SK-MEL-5 (cell line): ENCODE measurements around the gene ASTN2. TPM values are rescaled to one million over a fixed set of nuclear protein-coding genes. Genes with fewer than 3 reads are reported as not detected.
"Not testable (repeated sequence)": the region's sequence is repeated elsewhere in the genome, so short reads cannot be mapped to it uniquely, and the experiment has no call there.

Source experiments
- DNase-seq: peaks from one replicate; pipeline ENCODE4 v3.0.0-alpha.2; 2016; ENCODE audit warnings: low read depth, low spot score
- in situ Hi-C: cut with HindIII; loops from 2 replicates; pipeline ENCODE4 v1.10.0; 2016; ENCODE audit warnings: low sequenced_read_pairs, high pct_unique_total_duplicates, low pct_unique_long_range_greater_than_20kb
- total RNA-seq: library from RNA; depleted of rRNA; stranded (reverse); fragments of >200 nt; shearing (Covaris generic); gene quantifications from 2 replicates; pipeline ENCODE4 v1.2.3, GENCODE V29; 2014

Gene ASTN2
- total RNA-seq, 1 experiment from 2014 or later, result 11.9 TPM

DNA sequence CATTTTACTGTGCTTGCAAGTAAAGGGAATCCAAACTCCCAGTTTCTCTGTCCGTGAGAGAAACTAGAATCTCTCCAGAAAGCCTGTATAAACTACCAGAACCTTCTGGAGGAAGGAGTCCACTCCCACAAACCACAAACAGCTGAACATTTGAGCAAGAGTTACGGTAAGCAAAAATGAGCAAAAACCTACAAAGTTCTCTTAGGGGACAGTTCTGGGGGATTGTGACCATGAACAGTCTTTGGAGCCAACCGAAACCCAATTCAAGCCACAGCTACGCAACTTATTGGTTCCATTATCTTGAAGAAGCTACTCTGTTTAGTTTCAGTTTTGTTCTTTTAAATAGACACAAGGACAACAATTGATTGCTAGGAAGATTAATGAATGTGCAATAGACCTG lies 330.6 kb downstream of the ASTN2 start:
- DNase-seq, result no peak
- in situ Hi-C loops, result no loop called here

DNA sequence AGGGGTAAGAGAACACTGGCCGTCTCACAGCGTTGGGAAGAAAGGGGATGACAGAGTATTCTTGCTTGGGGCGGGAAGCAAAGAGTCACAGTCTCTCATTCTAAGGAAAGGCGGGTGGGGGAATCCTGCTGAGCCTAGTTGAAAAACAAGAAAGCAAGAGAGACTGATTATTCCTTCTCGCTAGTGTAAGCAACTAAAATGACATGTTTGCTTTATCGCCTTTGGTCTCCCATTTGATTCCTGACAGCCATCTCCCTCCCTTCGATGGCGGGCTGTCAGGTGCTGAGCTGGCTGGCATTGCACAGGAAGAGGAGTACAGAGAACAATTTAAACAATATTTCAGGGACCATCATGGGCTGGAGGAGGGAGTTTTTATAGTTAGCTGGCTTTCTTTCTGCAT lies 331.3 kb downstream of the ASTN2 start:
- in situ Hi-C loops, result no loop called here

DNA sequence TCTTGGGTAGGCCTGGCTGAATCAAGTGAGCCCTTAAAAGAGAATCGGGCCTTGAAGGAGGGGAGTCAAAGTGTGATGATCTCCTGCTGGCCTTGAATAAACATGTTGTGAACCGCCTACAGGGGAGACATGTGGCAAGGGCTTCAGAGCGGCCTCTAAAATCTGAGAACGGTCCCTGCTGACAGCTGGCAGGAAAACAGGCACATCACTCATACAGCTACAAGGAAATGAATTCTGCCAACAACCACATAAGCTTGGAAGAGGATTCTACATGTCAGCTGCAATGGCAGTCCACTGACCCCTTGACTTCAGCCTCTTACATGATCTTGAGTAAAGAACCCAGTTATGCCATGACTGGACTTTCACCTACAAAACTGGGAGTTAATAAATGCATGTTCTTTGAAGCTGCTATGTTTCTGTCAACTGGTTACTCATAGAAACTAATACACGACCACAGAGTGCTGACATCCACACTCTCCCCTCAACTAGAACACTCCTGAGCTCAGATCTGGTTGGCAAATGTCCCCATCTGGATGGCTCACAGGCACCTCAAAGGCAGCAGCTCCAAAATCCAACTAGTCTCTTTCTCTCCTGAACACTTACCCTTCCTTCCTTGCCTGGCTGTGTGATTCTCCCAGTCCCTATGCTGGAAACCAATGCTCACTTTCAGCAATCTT lies 333.1 kb downstream of the ASTN2 start:
- DNase-seq, result no peak
- in situ Hi-C loops, result no loop called here

More for the DNA sequence above, 331.3 kb downstream of the ASTN2 start:
- DNase-seq, result no peak

DNA sequence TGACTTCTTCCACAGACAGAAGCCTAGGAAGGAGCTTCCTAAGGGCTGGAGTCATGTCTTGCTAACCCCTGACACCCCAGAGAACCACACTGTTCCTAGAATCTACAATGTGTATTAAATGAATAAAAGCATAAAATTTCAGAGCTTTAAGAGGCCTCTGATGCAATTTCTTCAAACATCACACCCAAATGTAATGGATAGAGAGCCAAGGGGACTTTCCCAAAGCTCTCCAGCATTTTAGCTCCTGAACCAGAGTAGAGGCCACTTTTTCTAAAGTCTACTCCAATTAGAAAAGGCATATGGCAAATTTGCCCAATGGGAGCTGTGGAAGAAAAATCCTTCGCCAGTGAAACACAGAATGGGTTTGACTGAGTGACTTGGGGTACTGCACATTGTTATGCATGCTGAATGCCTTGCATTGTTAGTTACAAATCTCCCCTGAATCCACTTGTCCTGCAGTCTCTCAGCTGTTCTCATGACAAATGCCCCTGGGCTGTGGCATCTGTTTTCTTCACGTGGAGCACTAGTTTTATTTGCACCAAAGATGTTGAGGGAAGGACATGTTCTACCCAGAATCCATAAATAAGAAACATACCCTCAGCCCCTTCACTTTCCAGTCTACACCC lies 334.0 kb downstream of the ASTN2 start:
- in situ Hi-C loops, result no loop called here

DNA sequence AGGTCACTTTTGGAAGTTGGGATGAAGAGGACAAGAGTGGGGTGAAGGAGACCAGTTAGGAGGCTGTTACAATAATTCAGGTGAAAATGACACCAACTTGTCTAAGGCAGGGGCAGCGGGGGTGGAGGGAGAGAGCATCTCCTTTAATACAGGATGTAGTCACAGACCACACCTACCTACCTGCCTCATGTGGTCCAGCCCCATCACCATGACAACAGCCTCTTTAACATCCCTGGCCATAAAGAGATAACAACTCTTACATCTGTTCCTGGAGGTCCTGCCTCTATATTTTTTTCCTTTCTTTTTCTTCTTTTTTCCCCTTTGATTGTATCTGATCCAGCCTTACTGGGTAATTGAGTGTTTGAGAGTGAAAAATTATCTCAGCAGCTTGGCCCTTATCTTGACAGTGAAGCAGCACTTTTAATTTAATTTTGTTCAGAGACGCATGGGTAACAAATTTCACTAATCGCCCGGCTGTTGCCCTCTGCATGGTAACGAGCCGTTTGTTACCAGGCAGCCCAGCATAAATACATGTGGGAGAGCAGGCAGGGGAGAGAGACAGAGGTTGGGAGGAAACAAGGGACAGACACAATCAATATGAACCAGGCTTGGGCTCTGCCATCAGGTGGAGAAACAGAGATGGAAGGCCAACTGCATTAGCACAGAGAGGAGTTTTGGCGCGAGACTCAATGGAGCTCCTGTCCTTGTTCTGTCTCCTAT lies 338.1 kb downstream of the ASTN2 start:
- in situ Hi-C loops, result no loop called here
- no peak for DNase-seq

More for the DNA sequence above, 334.0 kb downstream of the ASTN2 start:
- DNase-seq, result no peak

DNA sequence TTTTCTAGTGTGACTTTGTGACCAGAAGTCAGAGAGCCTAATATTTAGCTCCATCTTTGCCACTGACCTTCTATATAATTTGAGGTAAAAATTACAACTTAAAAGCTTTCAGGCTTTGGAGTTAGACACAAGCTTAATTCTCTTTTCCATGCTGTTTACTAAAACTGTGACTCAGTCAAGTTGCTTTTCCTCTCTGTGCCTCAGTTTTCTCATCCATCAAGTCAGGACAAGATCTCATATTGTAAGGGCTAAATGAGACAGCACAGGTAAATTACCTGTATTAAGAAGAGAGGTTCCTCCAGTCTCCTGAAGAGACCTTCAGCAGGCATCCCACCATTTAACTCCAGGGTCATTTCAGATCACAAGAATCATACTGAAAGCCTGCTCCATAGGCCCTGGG lies 339.2 kb downstream of the ASTN2 start:
- no peak for DNase-seq
- in situ Hi-C loops, result no loop called here

DNA sequence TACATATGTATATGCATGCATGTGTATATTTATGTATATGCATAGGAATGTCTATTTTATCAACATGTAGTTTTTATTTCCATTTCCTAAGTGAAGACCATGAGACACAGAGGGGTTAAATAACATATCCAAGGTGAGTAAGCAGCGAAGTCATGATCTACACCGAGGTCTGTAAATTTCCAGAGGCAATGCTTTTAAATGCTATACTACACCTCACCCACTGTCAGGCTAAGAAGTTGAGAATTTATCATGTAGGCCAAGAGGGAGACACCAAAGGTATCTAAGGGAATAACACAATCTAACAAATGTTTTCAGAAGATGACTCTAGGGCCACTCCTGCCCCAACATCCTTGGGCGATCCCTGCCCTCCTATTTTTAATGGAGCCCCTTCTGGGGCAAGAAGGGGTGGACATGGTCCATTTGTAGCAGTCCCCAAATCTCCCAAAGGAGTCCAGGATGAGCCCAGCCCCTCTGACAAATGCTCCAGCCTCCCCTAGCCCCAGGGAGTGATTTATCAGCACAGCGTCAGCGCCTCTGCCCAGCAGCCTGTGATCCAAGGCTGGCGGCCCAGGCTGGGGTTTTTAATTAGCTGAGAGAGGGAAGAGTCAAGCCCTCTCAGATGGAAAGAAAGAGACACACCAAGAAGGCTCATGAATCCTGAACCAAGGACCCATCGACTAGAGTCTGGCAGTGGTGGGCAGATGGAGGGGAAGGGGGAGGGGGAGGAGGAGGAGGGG lies 339.9 kb downstream of the ASTN2 start:
- no peak for DNase-seq
- in situ Hi-C loops, result no loop called here

DNA sequence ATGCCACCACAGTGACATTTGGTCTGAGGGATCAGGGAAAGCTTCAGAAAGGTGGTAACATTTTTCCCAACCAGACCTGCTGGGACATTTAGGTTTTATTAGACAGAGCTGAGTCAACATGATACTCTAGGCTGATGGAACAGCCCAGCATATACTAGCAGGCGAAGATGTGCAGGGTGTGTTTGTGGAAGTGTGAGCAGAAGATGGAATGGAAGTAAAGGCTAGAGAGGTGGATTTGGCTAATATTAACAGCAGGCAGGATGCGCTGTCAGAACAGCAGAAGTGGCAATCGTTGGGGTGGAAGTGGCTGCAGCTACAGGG lies 340.6 kb downstream of the ASTN2 start:
- DNase-seq, result no peak
- in situ Hi-C loops, result no loop called here

DNA sequence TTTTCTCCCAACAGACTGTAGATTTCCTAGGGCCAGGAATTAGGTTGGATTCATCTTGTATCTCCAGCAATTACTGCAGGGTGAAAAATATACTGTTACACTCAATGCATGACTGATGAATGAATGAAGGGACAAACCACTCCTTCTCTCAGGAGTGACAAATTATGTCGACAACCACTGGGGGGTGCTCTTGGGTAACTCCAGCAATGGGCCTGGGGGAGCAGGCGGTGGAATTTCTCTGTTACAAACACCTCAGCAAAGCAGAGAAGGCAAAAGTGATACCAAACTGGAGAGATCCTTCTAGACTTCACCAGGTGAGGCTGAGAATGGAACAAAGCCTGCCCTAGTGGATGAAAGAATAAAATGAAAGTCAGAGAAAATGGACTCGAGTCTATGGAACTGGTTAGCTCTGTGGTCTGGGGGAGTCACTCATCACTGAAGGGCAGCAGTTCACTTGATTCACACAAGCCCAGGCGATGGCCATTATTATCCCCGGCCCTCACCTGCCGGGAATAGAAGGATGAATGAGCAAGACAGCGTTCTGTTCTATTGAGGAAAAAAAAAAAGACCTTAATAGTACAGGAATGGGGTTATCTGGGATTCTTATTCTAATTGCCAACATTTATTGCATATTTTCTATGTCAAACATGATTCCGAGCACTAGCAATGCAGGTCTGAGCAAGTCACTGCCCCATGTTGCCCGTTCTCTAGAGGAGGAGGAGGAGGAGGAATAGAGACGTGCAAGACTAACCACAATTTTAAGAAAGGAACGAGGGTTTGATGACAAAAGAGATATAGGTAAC lies 341.1 kb downstream of the ASTN2 start:
- DNase-seq, result peak; percentile 56
- in situ Hi-C loops, result no loop called here

DNA sequence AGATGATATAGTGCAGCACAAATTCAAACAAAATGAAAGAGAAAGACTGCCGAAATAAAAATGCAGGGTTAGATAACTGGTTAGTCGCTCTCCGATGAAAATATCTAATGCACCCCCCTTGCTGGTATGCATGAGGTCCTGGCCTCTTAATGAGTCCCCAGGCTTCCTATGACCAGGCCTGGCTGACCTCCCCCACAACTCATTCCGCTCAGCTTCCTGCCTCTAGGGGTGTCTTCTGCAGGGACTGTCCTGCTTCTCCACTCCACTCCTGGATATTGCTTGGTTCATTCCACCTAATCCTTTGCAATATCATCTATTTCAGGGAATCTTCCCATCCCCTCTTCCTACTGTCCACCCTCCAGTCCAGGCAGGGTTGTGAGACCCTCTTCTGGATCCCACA lies 341.8 kb downstream of the ASTN2 start:
- no peak for DNase-seq
- in situ Hi-C loops, result no loop called here

DNA sequence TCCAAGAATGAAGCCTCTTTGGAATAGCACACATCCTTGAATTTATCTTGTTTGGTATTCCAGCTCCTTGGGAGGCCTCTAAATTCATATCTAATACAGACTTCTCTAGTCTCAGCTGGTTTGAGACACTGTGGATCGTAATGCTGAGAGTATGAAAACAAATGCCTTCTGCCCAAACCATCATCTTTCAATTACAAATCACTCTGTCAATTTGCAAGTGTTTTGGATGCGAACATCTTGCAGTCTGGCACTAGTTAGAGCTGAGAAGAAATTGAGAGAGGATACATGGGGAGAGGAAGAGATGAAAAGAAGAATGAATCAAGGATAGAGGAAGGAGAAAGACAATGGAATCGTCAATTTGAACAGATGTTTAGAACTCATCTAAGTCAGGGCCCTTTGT lies 342.6 kb downstream of the ASTN2 start:
- in situ Hi-C loops, result no loop called here
- DNase-seq, result no peak

DNA sequence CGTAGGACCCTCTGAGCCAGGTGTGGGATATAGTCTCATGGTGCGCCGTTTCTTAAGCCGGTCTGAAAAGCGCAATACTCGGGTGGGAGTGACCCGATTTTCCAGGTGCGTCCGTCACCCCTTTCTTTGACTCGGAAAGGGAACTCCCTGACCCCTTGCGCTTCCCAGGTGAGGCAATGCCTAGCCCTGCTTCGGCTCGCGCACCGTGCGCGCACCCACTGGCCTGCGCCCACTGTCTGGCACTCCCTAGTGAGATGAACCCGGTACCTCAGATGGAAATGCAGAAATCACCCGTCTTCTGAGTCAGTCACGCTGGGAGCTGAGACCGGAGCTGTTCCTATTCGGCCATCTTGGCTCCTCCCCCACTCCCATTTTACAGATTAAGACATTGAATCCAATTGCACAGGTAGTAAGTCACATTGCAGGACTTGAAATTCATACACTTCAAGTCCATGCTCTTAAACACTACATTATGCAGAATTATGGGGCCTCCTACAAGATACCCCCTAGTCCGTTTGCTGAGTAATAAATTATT lies 343.1 kb downstream of the ASTN2 start:
- in situ Hi-C loops, DNase-seq: not testable (repeated sequence)

DNA sequence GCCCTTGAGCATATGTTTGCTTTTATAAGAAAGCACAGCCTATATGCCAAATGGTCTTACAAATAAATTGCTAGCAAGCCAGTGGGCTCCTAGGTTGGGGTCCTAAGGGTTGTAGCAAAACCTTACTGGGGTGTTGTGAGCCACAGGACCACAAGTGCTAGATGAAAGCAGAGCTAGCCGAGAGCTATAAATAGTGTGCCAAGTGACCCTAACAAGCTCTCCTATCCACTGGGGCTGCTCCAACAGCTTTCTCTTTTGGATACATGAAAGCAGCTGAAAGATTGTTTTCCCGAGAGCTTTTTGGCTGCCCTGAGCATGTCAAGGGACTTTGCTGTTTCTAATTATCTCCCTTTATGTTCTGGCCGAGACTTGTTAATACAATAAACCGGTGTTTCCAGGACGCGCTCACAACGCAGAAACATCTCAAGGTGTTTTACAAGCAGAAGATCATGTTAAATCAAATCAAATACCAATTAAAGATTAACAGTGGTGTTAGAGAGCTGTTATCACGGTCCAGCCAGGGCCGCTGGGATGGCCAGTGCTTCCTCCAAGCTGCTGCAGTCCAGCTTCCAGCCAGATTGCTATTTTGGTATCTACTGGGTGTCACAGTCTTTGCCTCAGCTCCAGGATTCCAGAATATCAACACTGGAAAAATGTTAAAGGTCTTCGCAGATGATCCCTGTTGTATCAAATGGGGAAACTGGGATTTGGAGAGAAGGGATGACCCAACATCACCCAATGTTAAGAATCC lies 351.0 kb downstream of the ASTN2 start:
- in situ Hi-C loops, result no loop called here
- no peak for DNase-seq

DNA sequence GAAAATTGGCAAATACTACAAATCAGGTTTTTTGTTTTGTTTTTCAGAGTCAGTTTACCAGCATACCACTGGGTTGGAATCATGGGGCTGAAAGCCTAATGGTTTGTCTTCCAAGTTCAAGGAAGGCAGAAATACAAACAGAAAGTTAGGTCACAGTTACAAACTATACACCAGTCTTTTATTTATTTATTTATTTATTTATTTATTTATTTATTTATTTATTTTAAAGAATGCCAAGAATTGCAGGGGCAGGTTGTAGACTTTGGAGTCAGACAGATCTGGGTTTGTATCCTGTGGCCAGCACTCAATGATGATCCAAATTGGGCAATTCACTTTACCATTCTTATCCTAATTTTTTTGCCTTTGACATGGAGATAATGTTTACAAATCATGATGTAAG lies 353.9 kb downstream of the ASTN2 start:
- in situ Hi-C loops, result no loop called here
- no peak for DNase-seq

DNA sequence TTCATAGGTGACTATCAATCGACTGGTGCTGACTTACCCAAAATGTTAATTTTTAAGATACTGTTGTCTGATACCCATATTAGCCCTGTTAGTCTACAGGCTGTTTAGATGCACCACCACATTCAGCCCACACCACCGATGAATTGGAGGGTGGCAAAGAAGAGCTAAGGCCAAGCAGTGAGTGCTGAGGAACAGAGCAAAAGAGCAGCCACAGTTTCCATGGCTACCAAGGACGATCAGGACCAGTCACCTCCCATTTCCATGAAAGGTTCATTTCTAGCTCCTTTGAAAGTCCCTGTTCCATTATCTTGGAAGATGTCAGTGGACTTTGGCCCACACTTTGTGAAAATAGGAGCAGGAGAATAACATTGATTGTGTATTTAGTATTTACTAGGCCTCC lies 364.9 kb downstream of the ASTN2 start:
- in situ Hi-C loops, result no loop called here
- DNase-seq, result no peak

DNA sequence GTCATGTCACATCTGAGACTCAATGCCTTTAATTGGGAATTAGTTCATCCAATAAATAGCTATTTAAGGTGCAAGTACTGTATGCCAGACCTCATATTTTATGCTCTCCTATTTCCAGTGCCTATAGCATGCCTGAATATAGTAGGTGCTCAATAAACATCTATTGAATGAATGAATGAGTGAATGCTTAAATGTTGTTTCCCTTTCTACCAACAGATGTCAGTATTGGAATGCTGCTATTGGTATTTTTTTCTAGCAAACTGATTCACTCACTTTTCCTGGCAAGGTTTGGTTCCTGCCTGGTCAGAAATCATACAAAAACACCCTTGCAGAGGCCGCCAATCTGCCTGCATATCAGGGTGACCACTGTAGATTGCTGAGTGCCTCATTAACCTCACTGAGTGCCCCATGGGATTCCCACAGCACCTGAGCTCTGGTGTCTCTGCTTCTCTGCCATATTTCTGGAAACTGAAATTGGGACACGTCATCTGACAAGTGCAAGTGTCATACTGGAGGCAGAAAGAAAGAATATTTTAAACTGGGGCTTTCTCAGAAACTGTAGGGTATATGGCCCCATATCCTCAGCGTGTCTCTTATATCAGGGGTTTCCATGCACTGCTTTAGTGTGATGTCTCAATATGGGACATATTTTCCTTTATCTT lies 368.1 kb downstream of the ASTN2 start:
- in situ Hi-C loops, result no loop called here
- no peak for DNase-seq
